Stimulated activated naive CD8-positive, alpha-beta T cell treated with anti-CD3 and anti-CD28 coated beads, Interleukin-15, amount 100 ng/mL, for 72 hours (primary cell): Measurements from ENCODE around the gene ARAP2.
"Not testable (repeated sequence)": the region's sequence is repeated elsewhere in the genome, so short reads cannot be mapped to it uniquely, and the experiment has no call there.

Experiments used
- ATAC-seq: fragments of 150-1000 bp; cut with Tn5 transposase; 2 replicates; pipeline ENCODE4 v1.10.0; 2021; ENCODE audit warnings: mild to moderate bottlenecking, moderate library complexity
- DNase-seq, 2 donors: peaks; one replicate each; pipeline ENCODE4 v3.0.0; 2021 to 2022
- H3K27ac Mint-ChIP-seq, 2 donors: one replicate each; pipeline ENCODE4 v1.8.0; 2022; ENCODE audit warnings: mild to moderate bottlenecking in 2 of 2, mixed read lengths in 2 of 2, moderate library complexity in 2 of 2
- H3K27me3 Mint-ChIP-seq: one replicate; pipeline ENCODE4 v1.8.0; 2022; ENCODE audit warnings: mixed read lengths
- H3K4me1 Mint-ChIP-seq: one replicate; pipeline ENCODE4 v1.8.0; 2022; ENCODE audit warnings: mild to moderate bottlenecking, mixed read lengths
- H3K4me3 Mint-ChIP-seq, 2 donors: one replicate each; pipeline ENCODE4 v1.8.0; 2022; ENCODE audit warnings: mild to moderate bottlenecking in 2 of 2, mixed read lengths in 2 of 2, moderate library complexity in 1 of 2
- H3K9me3 Mint-ChIP-seq, 2 donors: one replicate each; pipeline ENCODE4 v1.8.0; 2022; ENCODE audit warnings: mixed read lengths in 2 of 2

Gene ARAP2

GRCh38 chr4:36183665-36184393 lies 60.5 kb downstream of the ARAP2 start:
- H3K9me3 Mint-ChIP-seq = no peaks in the 10 kb centered on the region
- no peak overlapping the region for H3K27ac Mint-ChIP-seq
- ATAC-seq (no peak), DNase-seq (no peak)
- H3K27me3 Mint-ChIP-seq = no peaks in the 10 kb centered on the region
- H3K4me1 Mint-ChIP-seq = peaks cover 3% of the 10 kb centered on the region
- no peak overlapping the region for H3K4me3 Mint-ChIP-seq

DNA sequence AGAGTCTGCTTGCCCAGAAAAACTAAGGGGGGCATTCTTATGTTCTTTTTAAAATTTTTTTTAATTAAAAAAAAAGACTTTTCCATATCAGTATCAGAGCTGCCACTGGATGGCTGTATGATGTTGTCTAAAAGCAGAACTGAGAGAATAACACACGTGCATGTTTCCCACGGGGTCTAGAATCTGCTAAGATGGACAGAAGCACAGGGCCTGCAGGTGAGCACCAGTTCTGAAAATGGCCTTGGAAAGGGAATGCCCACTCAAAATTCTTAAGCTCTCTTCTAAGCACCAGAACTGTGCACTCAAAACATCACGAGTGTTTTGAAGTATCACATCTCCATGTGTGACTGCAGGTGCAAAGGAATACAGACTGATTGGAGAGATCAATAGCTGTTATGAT lies 61.1 kb downstream of the ARAP2 start:
- ATAC-seq (no peak), DNase-seq (no peak)
- Mint-ChIP-seq H3K27ac (no peak overlapping the region), H3K27me3 (no peaks in the 10 kb centered on the region), H3K4me3 (no peak overlapping the region), H3K4me1 (no peaks in the 10 kb centered on the region), H3K9me3 (no peaks in the 10 kb centered on the region)

GRCh38 chr4:36182315-36182714 lies 62.0 kb downstream of the ARAP2 start:
- H3K4me1 Mint-ChIP-seq, H3K27ac Mint-ChIP-seq, ATAC-seq, H3K4me3 Mint-ChIP-seq, DNase-seq, H3K9me3 Mint-ChIP-seq, H3K27me3 Mint-ChIP-seq: not testable (repeated sequence)

DNA sequence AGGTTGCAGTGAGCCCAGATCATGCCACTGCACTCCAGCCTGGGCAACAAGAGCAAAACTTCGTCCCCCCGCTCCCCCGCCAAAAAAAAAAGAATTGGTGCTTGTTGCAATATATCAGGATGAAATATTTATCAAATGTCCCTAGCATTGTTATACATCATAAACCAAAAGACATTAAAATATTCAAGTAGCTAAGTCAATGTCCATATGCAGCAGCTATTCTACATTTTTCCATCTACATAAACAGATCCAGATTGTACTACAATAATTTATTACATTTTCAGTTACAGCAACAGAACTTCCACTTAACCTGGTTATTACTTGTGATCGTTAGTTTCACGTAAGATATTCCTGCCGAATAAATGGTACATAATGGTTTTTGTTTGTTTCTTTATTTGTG lies 64.1 kb downstream of the ARAP2 start:
- no peaks in the 10 kb centered on the region for H3K27me3 Mint-ChIP-seq
- ATAC-seq (no peak), DNase-seq (no peak)
- H3K9me3 Mint-ChIP-seq = no peaks in the 10 kb centered on the region
- H3K4me1 Mint-ChIP-seq = no peaks in the 10 kb centered on the region
- no peak overlapping the region for H3K27ac Mint-ChIP-seq
- no peak overlapping the region for H3K4me3 Mint-ChIP-seq

GRCh38 chr4:36178484-36178883 lies 65.8 kb downstream of the ARAP2 start:
- no peak for ATAC-seq
- no peak overlapping the region for H3K27ac Mint-ChIP-seq
- no peaks in the 10 kb centered on the region for H3K9me3 Mint-ChIP-seq
- DNase-seq = no peak
- H3K4me1 Mint-ChIP-seq = peaks cover 8% of the 10 kb centered on the region
- H3K4me3 Mint-ChIP-seq = no peak overlapping the region
- H3K27me3 Mint-ChIP-seq = no peaks in the 10 kb centered on the region

- Mint-ChIP-seq H3K27me3 (no peaks in the 10 kb centered on the region), H3K27ac (no peak overlapping the region), H3K9me3 (no peaks in the 10 kb centered on the region), H3K4me3 (no peak overlapping the region), H3K4me1 (peaks cover 8% of the 10 kb centered on the region)
- ATAC-seq = no peak
- no peak for DNase-seq
These were observed 66.4 kb downstream of the ARAP2 start for GRCh38 chr4:36177946-36178345.

- H3K27ac Mint-ChIP-seq = no peak overlapping the region
- peaks cover 14% of the 10 kb centered on the region for H3K4me1 Mint-ChIP-seq
- no peak overlapping the region for H3K4me3 Mint-ChIP-seq
- H3K9me3 Mint-ChIP-seq = no peaks in the 10 kb centered on the region
- ATAC-seq = no peak
- DNase-seq = no peak
- H3K27me3 Mint-ChIP-seq = no peaks in the 10 kb centered on the region
These were observed 69.7 kb downstream of the ARAP2 start for GRCh38 chr4:36174570-36174969.

DNA sequence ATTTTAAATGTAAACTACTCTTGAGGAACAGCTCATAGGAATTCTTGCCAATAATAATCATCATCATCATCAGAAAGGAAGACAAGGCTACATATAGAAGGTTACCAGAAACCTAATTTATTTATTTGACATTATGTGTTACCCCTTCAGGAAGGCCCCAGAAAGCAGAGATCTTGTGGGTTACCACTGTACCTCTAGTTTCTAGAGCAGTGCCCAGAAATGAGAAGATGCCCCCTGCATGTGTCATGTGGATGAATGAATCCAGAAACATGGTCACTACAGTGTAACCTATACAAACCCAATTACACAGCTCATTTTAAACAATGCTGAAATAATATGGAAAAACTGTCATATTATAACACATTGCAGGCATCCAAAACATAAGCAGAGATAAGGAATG lies 70.4 kb downstream of the ARAP2 start:
- no peak overlapping the region for H3K4me3 Mint-ChIP-seq
- DNase-seq = no peak
- H3K27me3 Mint-ChIP-seq = no peaks in the 10 kb centered on the region
- H3K4me1 Mint-ChIP-seq = peaks cover 14% of the 10 kb centered on the region
- peak; percentile 70 for ATAC-seq
- no peaks in the 10 kb centered on the region for H3K9me3 Mint-ChIP-seq
- peak overlapping the region; percentile 53 to 56 for H3K27ac Mint-ChIP-seq

DNA sequence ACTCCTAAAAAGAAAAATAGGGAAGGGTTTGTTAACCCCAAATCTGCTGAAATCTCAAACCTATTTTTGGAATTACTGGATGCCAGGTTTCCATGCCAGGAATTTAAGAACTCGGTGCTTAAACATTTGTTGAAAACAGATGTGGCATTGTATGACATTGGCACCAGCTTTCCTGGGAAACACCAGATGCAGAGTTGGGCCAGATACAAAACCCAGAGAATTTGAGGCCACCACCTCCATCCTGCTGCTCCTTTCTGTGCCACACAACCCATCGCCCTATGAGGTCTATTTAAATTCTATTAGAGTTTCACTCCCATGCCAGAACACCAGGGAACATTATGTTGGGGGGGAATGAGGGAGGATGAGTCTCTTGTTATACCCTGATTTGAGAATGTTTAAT lies 71.7 kb downstream of the ARAP2 start:
- H3K9me3 Mint-ChIP-seq = no peaks in the 10 kb centered on the region
- no peak for DNase-seq

GRCh38 chr4:36168127-36168878 lies 76.0 kb downstream of the ARAP2 start:
- Mint-ChIP-seq H3K27ac (peak overlapping the region; percentile 19 to 34), H3K4me1 (peaks cover 30% of the 10 kb centered on the region), H3K9me3 (no peaks in the 10 kb centered on the region), H3K4me3 (no peak overlapping the region), H3K27me3 (no peaks in the 10 kb centered on the region)
- ATAC-seq (no peak), DNase-seq (no peak)

More for the DNA sequence above, 71.7 kb downstream of the ARAP2 start:
- no peaks in the 10 kb centered on the region for H3K27me3 Mint-ChIP-seq
- H3K4me3 Mint-ChIP-seq = no peak overlapping the region
- H3K4me1 Mint-ChIP-seq = peaks cover 24% of the 10 kb centered on the region
- ATAC-seq = no peak
- no peak overlapping the region for H3K27ac Mint-ChIP-seq

DNA sequence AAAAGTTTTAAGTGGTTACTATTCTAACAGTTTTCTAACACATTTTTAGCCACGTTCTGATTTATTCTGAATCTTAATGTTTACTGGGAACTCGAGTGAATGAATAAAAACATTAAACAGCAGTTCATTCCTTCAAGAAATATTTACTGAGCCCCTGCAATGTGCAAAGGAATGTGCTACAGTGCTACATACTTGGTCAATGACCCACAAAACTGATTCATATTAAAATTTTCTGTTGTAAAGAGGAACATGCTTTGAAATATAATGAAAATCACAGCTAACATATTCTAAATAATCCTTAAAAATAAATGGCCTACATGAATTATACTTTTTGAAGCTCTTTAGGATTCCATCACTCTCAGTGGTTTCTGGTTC lies 78.7 kb downstream of the ARAP2 start:
- ATAC-seq (no peak), DNase-seq (no peak)
- Mint-ChIP-seq H3K9me3 (no peaks in the 10 kb centered on the region), H3K4me1 (peaks cover 35% of the 10 kb centered on the region), H3K27ac (no peak overlapping the region), H3K27me3 (no peaks in the 10 kb centered on the region), H3K4me3 (no peak overlapping the region)

- ATAC-seq (no peak), DNase-seq (no peak)
- peaks cover 33% of the 10 kb centered on the region for H3K4me1 Mint-ChIP-seq
- H3K9me3 Mint-ChIP-seq = no peaks in the 10 kb centered on the region
- H3K27ac Mint-ChIP-seq = no peak overlapping the region
- no peaks in the 10 kb centered on the region for H3K27me3 Mint-ChIP-seq
- H3K4me3 Mint-ChIP-seq = no peak overlapping the region
These were observed 79.2 kb downstream of the ARAP2 start for GRCh38 chr4:36164900-36165630.

DNA sequence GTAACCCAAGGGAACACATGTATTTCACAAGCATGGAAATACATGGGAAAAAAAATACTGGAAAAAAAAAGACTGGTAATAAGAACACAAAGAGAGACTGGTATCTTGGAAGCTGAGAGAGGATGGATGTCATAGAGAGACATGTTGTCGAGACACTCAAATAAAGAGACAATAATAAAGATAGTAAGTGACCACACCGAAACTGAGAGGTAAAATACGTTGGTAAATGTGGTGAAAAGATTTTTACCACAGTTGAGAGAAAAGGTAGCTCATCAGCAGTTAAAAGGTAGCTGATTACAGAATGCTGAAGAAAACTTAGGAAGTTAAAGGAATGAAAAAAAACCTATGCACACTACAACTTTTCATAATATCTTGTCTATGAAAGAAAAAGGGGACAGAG lies 81.1 kb downstream of the ARAP2 start:
- Mint-ChIP-seq H3K4me1 (peaks cover 23% of the 10 kb centered on the region), H3K4me3 (no peak overlapping the region), H3K27ac (no peak overlapping the region), H3K27me3 (no peaks in the 10 kb centered on the region), H3K9me3 (no peaks in the 10 kb centered on the region)
- ATAC-seq (peak; percentile 50), DNase-seq (no peak)

DNA sequence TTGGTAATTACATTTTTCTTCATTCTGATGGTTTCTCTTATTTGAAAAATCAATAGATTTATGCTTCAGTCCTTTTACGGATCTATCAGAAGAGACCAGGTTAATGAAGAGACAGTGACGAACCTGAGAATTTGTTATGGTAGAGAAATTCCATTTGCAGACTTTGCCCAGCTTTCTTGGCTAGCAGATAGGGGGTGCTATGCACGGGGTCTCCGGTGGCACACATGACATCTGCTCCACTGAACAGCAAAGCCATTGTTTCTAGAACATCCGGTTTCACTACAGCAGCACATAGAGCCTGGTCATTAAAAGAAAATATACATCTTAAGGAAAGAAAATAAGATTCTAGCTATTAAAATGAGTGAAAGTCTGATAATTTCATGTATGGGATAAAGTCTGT lies 85.1 kb downstream of the ARAP2 start:
- no peak for ATAC-seq
- no peak overlapping the region for H3K27ac Mint-ChIP-seq

GRCh38 chr4:36152735-36153134 lies 91.6 kb downstream of the ARAP2 start:
- Mint-ChIP-seq H3K4me3 (no peak overlapping the region), H3K27ac (no peak overlapping the region), H3K27me3 (no peaks in the 10 kb centered on the region), H3K9me3 (no peaks in the 10 kb centered on the region), H3K4me1 (peaks cover 6% of the 10 kb centered on the region)
- DNase-seq = no peak
- ATAC-seq = no peak

More for the DNA sequence above, 85.1 kb downstream of the ARAP2 start:
- peaks cover 20% of the 10 kb centered on the region for H3K4me1 Mint-ChIP-seq
- DNase-seq = no peak
- H3K27me3 Mint-ChIP-seq = no peaks in the 10 kb centered on the region
- no peaks in the 10 kb centered on the region for H3K9me3 Mint-ChIP-seq
- H3K4me3 Mint-ChIP-seq = no peak overlapping the region

DNA sequence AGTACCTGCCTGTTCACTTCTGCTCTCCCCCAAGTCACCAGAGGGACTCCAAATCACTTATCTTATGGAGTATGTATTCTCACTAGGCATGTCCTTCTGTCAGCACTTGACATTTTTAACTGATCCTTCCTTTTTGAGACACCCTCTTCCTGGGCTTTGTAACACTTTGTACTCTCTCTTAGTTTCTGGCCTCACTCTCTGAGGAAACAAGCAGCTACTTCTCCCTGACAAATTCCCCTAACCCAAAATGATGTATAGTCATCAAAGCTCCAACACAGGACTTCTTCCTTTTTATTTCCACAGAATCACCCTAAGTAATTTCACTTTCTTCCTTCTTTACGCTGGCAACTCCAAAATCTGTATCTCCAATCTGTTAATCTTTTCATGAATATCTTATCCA lies 101.8 kb downstream of the ARAP2 start:
- H3K27ac Mint-ChIP-seq = peak overlapping the region in 1 of 2 donors; percentile 19
- no peak overlapping the region for H3K4me3 Mint-ChIP-seq
- no peaks in the 10 kb centered on the region for H3K27me3 Mint-ChIP-seq
- H3K4me1 Mint-ChIP-seq = peaks cover 6% of the 10 kb centered on the region
- no peak for ATAC-seq
- no peaks in the 10 kb centered on the region for H3K9me3 Mint-ChIP-seq
- no peak for DNase-seq
